Measurements from ENCODE around the gene U2AF2. TPM values are rescaled to one million over a fixed set of nuclear protein-coding genes. Genes with fewer than 3 reads are reported as not detected.
A peak's percentile ranks its signal among the peaks of the same experiment; 100 is the strongest.

U2AF2 gene
- total and polyA plus RNA-seq, 2 experiments from 2014 or later = 16.1 to 99.6 TPM

DNA sequence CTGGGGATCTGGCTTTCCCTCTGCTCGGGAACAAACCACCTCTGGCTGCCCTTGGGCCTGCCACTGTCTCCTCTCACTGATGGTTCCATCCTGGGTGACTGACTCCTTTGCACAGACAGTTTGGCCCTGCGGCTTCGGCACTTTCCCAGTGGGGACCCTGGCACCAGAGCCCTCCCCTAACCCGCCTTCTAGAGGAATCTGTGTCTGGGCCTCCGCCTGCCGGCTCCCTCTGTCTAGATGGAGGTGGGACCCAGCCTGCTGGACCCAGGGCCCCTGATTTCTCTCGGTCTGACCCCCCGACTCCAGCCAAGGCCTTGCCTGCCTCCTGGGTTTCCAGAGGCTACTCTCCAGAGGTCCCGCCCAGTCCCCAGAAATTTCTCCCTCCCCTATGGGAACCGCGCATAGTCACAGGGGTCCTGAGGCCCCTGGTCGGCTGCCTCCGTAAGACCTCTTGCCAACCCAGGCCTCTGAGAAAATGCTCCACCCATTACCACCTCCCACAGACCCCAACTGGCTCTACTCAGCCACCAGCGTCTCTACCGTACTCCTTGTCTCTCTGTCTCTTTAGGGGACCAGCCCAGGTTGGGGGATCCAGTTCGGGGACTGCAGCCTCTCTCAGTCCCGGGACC, 4.1 kb upstream of the U2AF2 start:
- H3K9me3 ChIP-seq (ENCODE audit: low read depth) = no peaks in the 10 kb centered on the region
- TF ChIP-seq, protein P1, sequence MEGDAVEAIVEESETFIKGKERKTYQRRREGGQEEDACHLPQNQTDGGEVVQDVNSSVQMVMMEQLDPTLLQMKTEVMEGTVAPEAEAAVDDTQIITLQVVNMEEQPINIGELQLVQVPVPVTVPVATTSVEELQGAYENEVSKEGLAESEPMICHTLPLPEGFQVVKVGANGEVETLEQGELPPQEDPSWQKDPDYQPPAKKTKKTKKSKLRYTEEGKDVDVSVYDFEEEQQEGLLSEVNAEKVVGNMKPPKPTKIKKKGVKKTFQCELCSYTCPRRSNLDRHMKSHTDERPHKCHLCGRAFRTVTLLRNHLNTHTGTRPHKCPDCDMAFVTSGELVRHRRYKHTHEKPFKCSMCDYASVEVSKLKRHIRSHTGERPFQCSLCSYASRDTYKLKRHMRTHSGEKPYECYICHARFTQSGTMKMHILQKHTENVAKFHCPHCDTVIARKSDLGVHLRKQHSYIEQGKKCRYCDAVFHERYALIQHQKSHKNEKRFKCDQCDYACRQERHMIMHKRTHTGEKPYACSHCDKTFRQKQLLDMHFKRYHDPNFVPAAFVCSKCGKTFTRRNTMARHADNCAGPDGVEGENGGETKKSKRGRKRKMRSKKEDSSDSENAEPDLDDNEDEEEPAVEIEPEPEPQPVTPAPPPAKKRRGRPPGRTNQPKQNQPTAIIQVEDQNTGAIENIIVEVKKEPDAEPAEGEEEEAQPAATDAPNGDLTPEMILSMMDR (IDR thresholded peaks at IDR 0.05; ENCODE audit: poor library complexity) = no peak
- TF ChIP-seq EZH2phosphoT487 (IDR thresholded peaks at IDR 0.05; ENCODE audit: low read depth, severe bottlenecking, unreplicated experiment) = no peak
- no peak for TF ChIP-seq EZH2 (IDR thresholded peaks at IDR 0.05; ENCODE audit: borderline replicate concordance)
- peaks cover 18% of the 10 kb centered on the region for H3K4me1 ChIP-seq (ENCODE audit: insufficient read depth)
- H3K27ac ChIP-seq = no peak overlapping the region
- no peak overlapping the region for H3K4me2 ChIP-seq
- WGBS (ENCODE audit: low lambda C conversion rate, missing lambda C conversion rate) = 95% methylated on average over 17 of the region's 17 CpGs
- H3K9me2 ChIP-seq (replicated peaks; ENCODE audit: insufficient read depth) = no peaks in the 10 kb centered on the region
- H2AFZ ChIP-seq = no peak overlapping the region
- H3K79me2 ChIP-seq = peaks cover 33% of the 10 kb centered on the region
- H4K20me1 ChIP-seq (ENCODE audit: insufficient read depth, poor library complexity, severe bottlenecking) = peaks cover 3% of the 10 kb centered on the region
- no peaks in the 10 kb centered on the region for H3K36me3 ChIP-seq (replicated peaks; ENCODE audit: insufficient read depth, low read depth)
- no peak overlapping the region for H3K4me3 ChIP-seq
- no peak for DNase-seq (ENCODE audit: low spot score)
- H3K27me3 ChIP-seq = no peaks in the 10 kb centered on the region

DNA sequence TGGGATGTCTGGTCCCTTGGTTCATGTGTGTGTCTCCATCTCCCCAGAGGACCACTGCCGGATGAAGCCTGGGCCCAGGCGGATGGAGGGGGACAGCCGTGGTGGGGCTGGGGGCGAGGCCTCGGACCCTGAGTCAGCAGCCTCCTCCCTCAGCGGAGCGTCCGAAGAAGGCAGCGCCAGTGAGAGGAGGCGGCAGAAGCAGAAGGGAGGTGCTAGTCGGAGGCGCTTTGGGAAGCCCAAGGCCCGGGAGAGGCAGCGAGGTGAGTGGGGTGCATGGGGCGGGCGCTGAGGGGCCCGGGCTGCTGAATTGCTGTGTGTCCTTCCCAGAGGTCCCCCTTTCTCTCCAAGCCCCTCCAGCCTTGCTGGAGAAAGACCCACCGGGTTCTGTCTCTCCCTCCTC, 3.6 kb upstream of the U2AF2 start:
- DNase-seq (ENCODE audit: low spot score) = no peak
- Histone ChIP-seq H2AFZ (no peak overlapping the region), H3K4me3 (no peak overlapping the region), H4K20me1 (ENCODE audit: insufficient read depth, poor library complexity, severe bottlenecking) (peaks cover 8% of the 10 kb centered on the region), H3K27ac (no peak overlapping the region), H3K36me3 (replicated peaks; ENCODE audit: insufficient read depth, low read depth) (no peaks in the 10 kb centered on the region), H3K9me2 (replicated peaks; ENCODE audit: insufficient read depth) (no peaks in the 10 kb centered on the region), H3K4me2 (no peak overlapping the region), H3K9me3 (ENCODE audit: low read depth) (no peaks in the 10 kb centered on the region), H3K79me2 (peaks cover 33% of the 10 kb centered on the region), H3K4me1 (ENCODE audit: insufficient read depth) (peaks cover 22% of the 10 kb centered on the region), H3K27me3 (no peaks in the 10 kb centered on the region)
- 88% methylated on average over 13 of the region's 18 CpGs for WGBS (ENCODE audit: low lambda C conversion rate, missing lambda C conversion rate)
- TF ChIP-seq EZH2 (IDR thresholded peaks at IDR 0.05; ENCODE audit: borderline replicate concordance) = no peak
- no peak for TF ChIP-seq EZH2phosphoT487 (IDR thresholded peaks at IDR 0.05; ENCODE audit: low read depth, severe bottlenecking, unreplicated experiment)
- TF ChIP-seq, protein P1 (IDR thresholded peaks at IDR 0.05; ENCODE audit: poor library complexity) = no peak

DNA sequence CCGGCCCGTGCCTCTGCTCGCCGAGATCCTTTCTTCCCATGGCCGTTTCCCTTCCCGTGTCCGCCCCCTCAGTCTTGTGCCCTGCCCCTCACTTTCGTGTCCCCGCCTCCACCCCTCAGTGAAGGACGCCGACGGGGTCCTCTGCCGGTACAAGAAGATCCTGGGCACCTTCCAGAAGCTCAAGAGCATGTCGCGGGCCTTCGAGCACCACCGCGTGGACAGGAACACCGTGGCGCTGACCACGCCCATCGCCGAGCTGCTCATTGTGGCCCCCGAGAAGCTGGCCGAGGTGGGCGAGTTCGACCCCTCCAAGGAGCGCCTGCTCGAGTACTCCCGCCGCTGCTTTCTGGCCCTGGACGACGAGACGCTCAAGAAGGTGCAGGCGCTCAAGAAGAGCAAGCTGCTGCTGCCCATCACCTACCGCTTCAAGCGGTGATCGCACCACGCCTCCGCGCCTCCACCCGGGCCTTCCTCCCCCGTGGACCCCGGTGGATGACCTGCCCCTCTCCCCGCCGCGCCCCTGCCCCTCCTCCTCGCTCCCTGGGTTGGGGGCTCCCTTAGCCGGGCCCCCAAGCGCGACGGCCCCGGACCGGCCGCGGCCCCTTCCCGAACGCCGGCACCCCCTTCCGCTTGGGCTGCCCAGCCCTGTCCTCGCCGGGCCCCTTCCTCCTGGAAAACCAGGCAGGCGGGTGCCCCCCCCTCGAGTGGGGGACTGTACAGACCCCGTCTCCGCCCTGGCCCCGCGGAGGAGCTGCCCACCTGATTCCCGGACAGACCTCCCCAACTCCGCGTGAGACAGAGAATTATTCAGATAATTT, 2.3 kb upstream of the U2AF2 start:
- H3K27me3 ChIP-seq = no peaks in the 10 kb centered on the region
- no peaks in the 10 kb centered on the region for H3K9me3 ChIP-seq (ENCODE audit: low read depth)
- H3K79me2 ChIP-seq = peaks cover 36% of the 10 kb centered on the region
- DNase-seq (ENCODE audit: low spot score) = no peak
- TF ChIP-seq, protein P1 (IDR thresholded peaks at IDR 0.05; ENCODE audit: poor library complexity) = no peak
- TF ChIP-seq EZH2phosphoT487 (IDR thresholded peaks at IDR 0.05; ENCODE audit: low read depth, severe bottlenecking, unreplicated experiment) (no peak), EZH2 (IDR thresholded peaks at IDR 0.05; ENCODE audit: borderline replicate concordance) (no peak)
- no peak overlapping the region for H2AFZ ChIP-seq
- no peaks in the 10 kb centered on the region for H3K36me3 ChIP-seq (replicated peaks; ENCODE audit: insufficient read depth, low read depth)
- peak overlapping the region; percentile 51 for H3K27ac ChIP-seq
- H3K4me3 ChIP-seq = no peak overlapping the region
- H3K9me2 ChIP-seq (replicated peaks; ENCODE audit: insufficient read depth) = no peaks in the 10 kb centered on the region
- H3K4me1 ChIP-seq (ENCODE audit: insufficient read depth) = peaks cover 25% of the 10 kb centered on the region
- H4K20me1 ChIP-seq (ENCODE audit: insufficient read depth, poor library complexity, severe bottlenecking) = peaks cover 21% of the 10 kb centered on the region
- H3K4me2 ChIP-seq = peak overlapping the region; percentile 68
- 73% methylated on average over 51 of the region's 71 CpGs for WGBS (ENCODE audit: low lambda C conversion rate, missing lambda C conversion rate)

All from hepatocyte (in vitro differentiated cells).